ENCODE measurements around the gene PHAF1.

Gene PHAF1

GRCh38 chr16:67156143-67156844 lies 46.6 kb downstream of the PHAF1 start:
- Mint-ChIP-seq H3K4me1 (peaks cover 40 to 70% of the 10 kb centered on the region in 2 donors), H3K36me3 (peaks cover 11 to 16% of the 10 kb centered on the region in 2 donors), H3K27me3 (peaks cover 11 to 28% of the 10 kb centered on the region in 2 donors)

GRCh38 chr16:67157106-67157748 lies 47.5 kb downstream of the PHAF1 start:
- peaks cover 14 to 28% of the 10 kb centered on the region in 2 donors for H3K27me3 Mint-ChIP-seq
- H3K27ac Mint-ChIP-seq, result no peak overlapping the region
- H3K4me3 Mint-ChIP-seq, result no peak overlapping the region

More at GRCh38 chr16:67156143-67156844, 46.6 kb downstream of the PHAF1 start:
- peaks cover 0 to 1% of the 10 kb centered on the region in 2 donors for H3K9me3 Mint-ChIP-seq
- ATAC-seq (replicated peaks) (no peak), DNase-seq (no peak)
- H3K4me3 Mint-ChIP-seq, result no peak overlapping the region
- H3K27ac Mint-ChIP-seq, result no peak overlapping the region

GRCh38 chr16:67157892-67158635 lies 48.3 kb downstream of the PHAF1 start:
- DNase-seq (no peak), ATAC-seq (replicated peaks) (no peak)
- Mint-ChIP-seq H3K36me3 (peaks cover 14 to 16% of the 10 kb centered on the region in 2 donors), H3K27me3 (peaks cover 9 to 29% of the 10 kb centered on the region in 2 donors), H3K9me3 (peaks cover 0 to 1% of the 10 kb centered on the region in 2 donors), H3K4me3 (peak overlapping the region; percentile 91), H3K4me1 (peaks cover 44 to 81% of the 10 kb centered on the region in 2 donors), H3K27ac (peak overlapping the region; percentile 90)

More at GRCh38 chr16:67157106-67157748, 47.5 kb downstream of the PHAF1 start:
- peaks cover 0 to 1% of the 10 kb centered on the region in 2 donors for H3K9me3 Mint-ChIP-seq
- H3K36me3 Mint-ChIP-seq, result peaks cover 14 to 16% of the 10 kb centered on the region in 2 donors
- ATAC-seq (replicated peaks), result no peak
- DNase-seq, result no peak
- peaks cover 42 to 76% of the 10 kb centered on the region in 2 donors for H3K4me1 Mint-ChIP-seq

- peaks cover 12 to 14% of the 10 kb centered on the region in 2 donors for H3K36me3 Mint-ChIP-seq
- peak overlapping the region; percentile 91 for H3K4me3 Mint-ChIP-seq
- H3K27me3 Mint-ChIP-seq, result peaks cover 11 to 33% of the 10 kb centered on the region in 2 donors
- peak; percentile 85 for DNase-seq
- peak; percentile 59 for ATAC-seq (replicated peaks)
- peaks cover 0 to 1% of the 10 kb centered on the region in 2 donors for H3K9me3 Mint-ChIP-seq
- H3K27ac Mint-ChIP-seq, result peak overlapping the region; percentile 90
- peaks cover 40 to 81% of the 10 kb centered on the region in 2 donors for H3K4me1 Mint-ChIP-seq
These were observed 49.2 kb downstream of the PHAF1 start for GRCh38 chr16:67158637-67159600.

GRCh38 chr16:67161595-67162058 lies 51.9 kb downstream of the PHAF1 start:
- Mint-ChIP-seq H3K9me3 (peaks cover 0 to 1% of the 10 kb centered on the region in 2 donors), H3K27me3 (peaks cover 29 to 50% of the 10 kb centered on the region in 2 donors), H3K4me1 (peaks cover 41 to 81% of the 10 kb centered on the region in 2 donors), H3K4me3 (peak overlapping the region; percentile 17 to 59), H3K36me3 (peaks cover 0 to 4% of the 10 kb centered on the region in 2 donors), H3K27ac (no peak overlapping the region)
- ATAC-seq (replicated peaks) (no peak), DNase-seq (no peak)

GRCh38 chr16:67162506-67163163 lies 52.9 kb downstream of the PHAF1 start:
- peak overlapping the region; percentile 37 to 63 for H3K4me3 Mint-ChIP-seq
- H3K9me3 Mint-ChIP-seq, result peaks cover 0 to 1% of the 10 kb centered on the region in 2 donors
- H3K27me3 Mint-ChIP-seq, result peaks cover 37 to 60% of the 10 kb centered on the region in 2 donors
- no peak overlapping the region for H3K27ac Mint-ChIP-seq
- DNase-seq (no peak), ATAC-seq (replicated peaks) (no peak)
- peaks cover 0 to 4% of the 10 kb centered on the region in 2 donors for H3K36me3 Mint-ChIP-seq
- peaks cover 36 to 75% of the 10 kb centered on the region in 2 donors for H3K4me1 Mint-ChIP-seq

- ATAC-seq (replicated peaks) (peak in 1 of 2 donors; percentile 3), DNase-seq (no peak)
- Mint-ChIP-seq H3K4me3 (peak overlapping the region; percentile 63 to 73), H3K27me3 (peaks cover 42 to 68% of the 10 kb centered on the region in 2 donors), H3K9me3 (peaks cover 0 to 1% of the 10 kb centered on the region in 2 donors), H3K4me1 (peaks cover 30 to 72% of the 10 kb centered on the region in 2 donors), H3K36me3 (peaks cover 0 to 4% of the 10 kb centered on the region in 2 donors), H3K27ac (no peak overlapping the region)
These were observed 53.6 kb downstream of the PHAF1 start for GRCh38 chr16:67163164-67163998.

GRCh38 chr16:67163999-67164558 lies 54.3 kb downstream of the PHAF1 start:
- Mint-ChIP-seq H3K4me1 (peaks cover 26 to 68% of the 10 kb centered on the region in 2 donors), H3K4me3 (peak overlapping the region; percentile 63 to 73), H3K36me3 (peaks cover 0 to 4% of the 10 kb centered on the region in 2 donors), H3K9me3 (peaks cover 0 to 1% of the 10 kb centered on the region in 2 donors), H3K27ac (peak overlapping the region; percentile 31), H3K27me3 (peaks cover 49 to 75% of the 10 kb centered on the region in 2 donors)
- ATAC-seq (replicated peaks), result no peak
- no peak for DNase-seq

- H3K27me3 Mint-ChIP-seq, result peaks cover 54 to 80% of the 10 kb centered on the region in 2 donors
- DNase-seq (no peak), ATAC-seq (replicated peaks) (no peak)
- peaks cover 0 to 1% of the 10 kb centered on the region in 2 donors for H3K9me3 Mint-ChIP-seq
- peaks cover 26 to 70% of the 10 kb centered on the region in 2 donors for H3K4me1 Mint-ChIP-seq
- H3K27ac Mint-ChIP-seq, result peak within 1 kb of the TSS; percentile 56
- H3K4me3 Mint-ChIP-seq, result peak within 1 kb of the TSS; percentile 63 to 73
- H3K36me3 Mint-ChIP-seq, result peaks cover 0 to 4% of the 10 kb centered on the region in 2 donors
These were observed 54.9 kb downstream of the PHAF1 start, which contains the start of gene HSF4 for GRCh38 chr16:67164599-67165061. TSS of gene HSF4 (plus strand) at chr16:67164745. CDS start at chr16:67164812, 67 bp downstream.

- Mint-ChIP-seq H3K4me1 (peaks cover 32 to 72% of the 10 kb centered on the region in 2 donors), H3K9me3 (peaks cover 0 to 1% of the 10 kb centered on the region in 2 donors), H3K27me3 (peaks cover 60 to 88% of the 10 kb centered on the region in 2 donors), H3K4me3 (peak overlapping the region; percentile 46 to 65), H3K27ac (peak overlapping the region; percentile 56), H3K36me3 (peaks cover 0 to 4% of the 10 kb centered on the region in 2 donors)
- DNase-seq (no peak), ATAC-seq (replicated peaks) (no peak)
These were observed 55.7 kb downstream of the PHAF1 start for GRCh38 chr16:67165121-67166078.

GRCh38 chr16:67166110-67166547 lies 56.4 kb downstream of the PHAF1 start:
- Mint-ChIP-seq H3K36me3 (peaks cover 0 to 2% of the 10 kb centered on the region in 2 donors), H3K27me3 (peaks cover 65 to 89% of the 10 kb centered on the region in 2 donors), H3K27ac (peak overlapping the region; percentile 25), H3K4me3 (no peak overlapping the region), H3K4me1 (peaks cover 32 to 69% of the 10 kb centered on the region in 2 donors), H3K9me3 (no peaks in the 10 kb centered on the region)
- no peak for DNase-seq
- no peak for ATAC-seq (replicated peaks)

Data from stimulated activated naive B cell treated with anti-CD40 and anti-IgM and Interleukin-4, amounts not matched to agents 10 μg/mL and 1 μg/mL and 100 μg/mL, for 72 hours (primary cell).